Mucosa of rectum (tissue), 2 donors: ENCODE measurements around the gene LRRC32.
A peak's percentile ranks its signal among the peaks of the same experiment; 100 is the strongest.
"Not testable (repeated sequence)": the region's sequence is repeated elsewhere in the genome, so short reads cannot be mapped to it uniquely, and the experiment has no call there.

Experiments used
- H3K27ac ChIP-seq, 2 donors: one replicate each; pipeline ENCODE4 v1.7.0; 2013; ENCODE audit warnings: inconsistent platforms in 2 of 2, low read depth in 2 of 2, low read length in 2 of 2
- H3K27me3 ChIP-seq, 2 donors: one replicate each; pipeline ENCODE4 v1.7.0; 2013; ENCODE audit warnings: low read length in 2 of 2; ENCODE audit not compliant: control insufficient read depth in 2 of 2, insufficient read depth in 2 of 2
- H3K36me3 ChIP-seq, 2 donors: one replicate each; pipeline ENCODE4 v1.7.0; 2013; ENCODE audit warnings: low read length in 2 of 2; ENCODE audit not compliant: control insufficient read depth in 2 of 2, insufficient read depth in 2 of 2
- H3K4me1 ChIP-seq, 2 donors: one replicate each; pipeline ENCODE4 v1.7.0; 2013; ENCODE audit warnings: low read length in 2 of 2, mild to moderate bottlenecking in 1 of 2; ENCODE audit not compliant: control insufficient read depth in 2 of 2, insufficient read depth in 2 of 2
- H3K4me3 ChIP-seq, 2 donors: one replicate each; pipeline ENCODE4 v1.7.0; 2013; ENCODE audit warnings: low read length in 2 of 2
- H3K9ac ChIP-seq, 2 donors: one replicate each; pipeline ENCODE4 v1.7.0; 2013; ENCODE audit warnings: low read length in 2 of 2, low read depth in 1 of 2, mild to moderate bottlenecking in 1 of 2
- H3K9me3 ChIP-seq, 2 donors: one replicate each; pipeline ENCODE4 v1.7.0; 2013; ENCODE audit warnings: low read length in 2 of 2; ENCODE audit not compliant: control insufficient read depth in 2 of 2
- donor health status: healthy.
- donor health status: Normal muscosa, but diverticular disease.

Gene LRRC32

DNA sequence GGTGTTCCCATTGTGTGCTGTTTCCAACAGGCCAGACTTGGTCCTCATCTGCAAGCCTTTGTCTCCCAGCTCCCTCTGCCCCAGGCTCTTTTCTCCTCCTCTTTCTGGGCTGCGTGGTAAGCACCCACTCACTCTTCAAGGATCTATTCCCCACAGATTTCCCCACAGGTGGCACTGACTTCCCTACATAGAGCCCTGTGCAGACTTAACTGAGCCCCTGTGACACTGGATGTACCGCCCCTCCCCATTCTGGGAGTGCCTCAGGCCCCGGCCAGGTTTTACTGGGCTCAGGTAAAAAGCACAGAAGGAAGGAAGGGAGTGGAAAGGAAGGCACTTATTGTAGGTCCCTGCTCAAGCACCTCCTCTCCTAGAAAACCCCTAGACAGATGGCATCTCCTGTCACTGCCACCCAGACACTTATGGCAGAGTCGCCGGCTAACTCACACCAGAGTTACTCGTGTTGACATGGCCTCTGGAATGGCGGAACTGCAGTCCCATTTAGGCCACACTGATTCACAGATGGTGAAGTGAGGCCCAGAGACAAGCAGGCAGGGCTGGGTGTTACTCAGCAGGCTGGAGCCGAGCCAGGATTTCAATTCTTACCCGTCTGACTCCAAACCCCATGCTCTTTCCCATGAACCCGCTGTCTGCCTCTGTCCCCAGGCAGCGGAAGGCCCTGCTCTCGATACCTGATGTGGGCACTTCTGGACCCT, 47.2 kb downstream of the LRRC32 start:
- Histone ChIP-seq H3K27ac (no peak overlapping the region), H3K9me3 (no peaks in the 10 kb centered on the region)

DNA sequence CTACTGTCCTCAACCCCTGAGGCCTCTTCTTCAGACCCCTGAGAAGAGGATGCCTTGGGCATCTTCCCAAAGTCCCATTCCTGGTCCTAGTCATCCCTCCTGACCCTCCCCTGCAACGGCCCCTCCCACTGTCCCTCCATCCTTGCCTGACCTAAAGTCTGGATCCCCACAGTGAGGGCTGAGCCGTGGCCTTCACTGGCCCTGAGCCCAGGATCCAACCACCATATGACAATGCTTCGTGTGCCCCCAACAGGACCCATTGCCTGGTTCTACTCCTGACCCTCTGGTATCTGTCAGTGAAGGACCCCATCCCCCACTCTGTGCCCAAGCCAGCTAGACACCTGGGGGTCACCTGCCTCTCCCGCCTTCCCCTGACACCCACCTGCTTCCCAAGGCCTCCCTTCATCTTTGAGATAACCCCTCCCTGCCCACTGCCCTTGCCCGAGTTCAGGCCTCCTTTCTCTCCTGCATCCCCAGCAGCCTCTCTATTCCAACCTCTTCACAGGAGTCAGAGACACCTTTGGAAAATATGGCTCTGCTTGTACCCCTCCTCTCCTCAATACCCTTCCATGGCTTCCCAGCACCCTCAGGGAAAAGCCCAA, 48.0 kb downstream of the LRRC32 start:
- H3K27ac ChIP-seq, result no peak overlapping the region

More for the DNA sequence above, 47.2 kb downstream of the LRRC32 start:
- Histone ChIP-seq H3K27me3 (no peaks in the 10 kb centered on the region), H3K36me3 (no peaks in the 10 kb centered on the region), H3K9ac (no peak overlapping the region), H3K4me1 (peaks cover 0 to 7% of the 10 kb centered on the region in 2 donors), H3K4me3 (no peak overlapping the region)

DNA sequence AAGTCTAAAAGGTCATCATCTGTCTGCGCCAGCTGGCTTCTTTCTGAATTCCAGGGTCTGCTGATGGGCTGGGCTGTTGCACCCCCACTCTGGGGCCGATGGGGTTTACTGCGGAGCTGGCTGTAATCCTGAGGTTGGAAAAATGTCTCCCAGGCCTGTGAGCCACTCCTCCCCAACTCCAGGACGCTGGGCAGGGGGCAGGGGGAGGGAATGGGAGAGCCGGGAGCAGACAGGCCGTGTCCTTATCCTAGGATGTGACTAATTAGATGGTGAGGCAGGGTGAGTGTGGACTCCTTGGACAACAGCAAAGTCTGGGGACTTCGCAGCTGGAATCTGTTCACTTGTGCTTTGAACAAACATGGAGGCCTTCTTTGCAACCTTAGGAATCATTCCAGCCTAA, 48.7 kb downstream of the LRRC32 start:
- Histone ChIP-seq H3K9me3 (no peaks in the 10 kb centered on the region), H3K27me3 (peaks cover 0 to 3% of the 10 kb centered on the region in 2 donors), H3K9ac (no peak overlapping the region), H3K27ac (no peak overlapping the region), H3K36me3 (no peaks in the 10 kb centered on the region), H3K4me3 (no peak overlapping the region), H3K4me1 (peaks cover 0 to 5% of the 10 kb centered on the region in 2 donors)

More for the DNA sequence above, 48.0 kb downstream of the LRRC32 start:
- Histone ChIP-seq H3K4me1 (peaks cover 0 to 7% of the 10 kb centered on the region in 2 donors), H3K4me3 (no peak overlapping the region), H3K27me3 (peaks cover 0 to under 1% of the 10 kb centered on the region in 2 donors), H3K9ac (no peak overlapping the region), H3K9me3 (no peaks in the 10 kb centered on the region), H3K36me3 (no peaks in the 10 kb centered on the region)

DNA sequence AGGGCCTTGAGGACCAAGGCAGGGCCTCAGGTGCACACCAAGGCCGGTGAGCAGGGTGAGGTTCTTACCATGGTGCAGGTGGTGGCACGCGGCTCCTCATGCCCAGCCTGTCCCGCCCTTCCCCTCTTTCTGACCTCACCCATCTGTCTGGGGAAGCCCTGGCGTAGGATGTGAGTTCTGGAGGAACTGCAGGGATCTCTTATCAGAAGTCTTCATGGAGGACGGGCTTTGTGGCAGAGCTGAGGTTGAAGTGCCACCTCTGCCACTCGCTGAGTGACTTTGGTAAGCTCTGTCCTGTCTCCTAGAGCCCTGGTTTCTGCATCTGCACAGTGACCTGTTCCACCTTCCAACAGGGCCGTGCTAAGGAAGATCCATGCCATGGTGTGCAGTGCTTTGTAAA, 49.1 kb downstream of the LRRC32 start:
- H3K4me3 ChIP-seq, result no peak overlapping the region
- H3K36me3 ChIP-seq, result no peaks in the 10 kb centered on the region
- H3K9me3 ChIP-seq, result no peaks in the 10 kb centered on the region
- H3K27ac ChIP-seq, result no peak overlapping the region
- H3K27me3 ChIP-seq, result peaks cover 0 to 3% of the 10 kb centered on the region in 2 donors
- peaks cover 0 to 2% of the 10 kb centered on the region in 2 donors for H3K4me1 ChIP-seq
- no peak overlapping the region for H3K9ac ChIP-seq

DNA sequence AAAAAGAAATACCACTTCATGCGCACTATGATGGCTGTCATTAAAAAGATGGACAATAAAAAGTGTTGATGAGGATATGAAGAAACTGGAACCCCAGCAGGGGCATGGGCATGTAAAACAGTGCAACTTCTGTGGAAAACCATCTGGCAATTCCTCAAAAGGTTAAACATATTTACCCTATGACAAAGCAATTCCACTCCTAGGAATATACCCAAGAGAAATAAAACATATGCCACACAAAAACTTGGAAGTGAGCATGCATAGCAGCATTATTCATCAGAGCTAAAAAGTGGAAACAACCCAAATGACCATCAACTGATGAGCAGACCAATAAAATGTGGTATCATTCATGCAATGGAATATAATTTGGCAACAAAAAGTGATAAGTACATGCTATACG, 50.1 kb downstream of the LRRC32 start:
- Histone ChIP-seq H3K36me3 (no peaks in the 10 kb centered on the region), H3K4me3 (no peak overlapping the region), H3K27me3 (peaks cover 0 to 3% of the 10 kb centered on the region in 2 donors), H3K27ac (no peak overlapping the region), H3K9me3 (no peaks in the 10 kb centered on the region), H3K9ac (no peak overlapping the region), H3K4me1 (peaks cover 7% of the 10 kb centered on the region in 2 donors)

DNA sequence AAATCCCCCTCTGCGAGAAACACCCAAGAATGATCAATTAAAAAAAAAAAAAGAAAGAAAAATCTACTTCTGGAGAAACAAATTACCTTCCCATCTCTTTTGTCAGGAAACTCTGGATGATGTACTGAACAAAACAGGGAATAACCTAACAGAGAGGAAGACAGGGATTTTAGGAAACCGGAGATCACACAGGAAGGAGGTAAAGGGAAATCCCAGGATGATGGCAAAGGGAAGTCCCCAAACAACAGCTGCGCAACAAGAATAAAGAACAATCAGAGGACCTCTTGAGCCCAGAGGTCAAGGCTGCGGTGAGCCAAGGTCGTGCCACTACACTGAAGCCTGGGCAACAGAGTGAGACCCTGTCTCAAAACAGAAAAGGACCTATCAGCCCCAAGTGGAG, 50.7 kb downstream of the LRRC32 start:
- H3K27me3 ChIP-seq, result not testable (repeated sequence)

DNA sequence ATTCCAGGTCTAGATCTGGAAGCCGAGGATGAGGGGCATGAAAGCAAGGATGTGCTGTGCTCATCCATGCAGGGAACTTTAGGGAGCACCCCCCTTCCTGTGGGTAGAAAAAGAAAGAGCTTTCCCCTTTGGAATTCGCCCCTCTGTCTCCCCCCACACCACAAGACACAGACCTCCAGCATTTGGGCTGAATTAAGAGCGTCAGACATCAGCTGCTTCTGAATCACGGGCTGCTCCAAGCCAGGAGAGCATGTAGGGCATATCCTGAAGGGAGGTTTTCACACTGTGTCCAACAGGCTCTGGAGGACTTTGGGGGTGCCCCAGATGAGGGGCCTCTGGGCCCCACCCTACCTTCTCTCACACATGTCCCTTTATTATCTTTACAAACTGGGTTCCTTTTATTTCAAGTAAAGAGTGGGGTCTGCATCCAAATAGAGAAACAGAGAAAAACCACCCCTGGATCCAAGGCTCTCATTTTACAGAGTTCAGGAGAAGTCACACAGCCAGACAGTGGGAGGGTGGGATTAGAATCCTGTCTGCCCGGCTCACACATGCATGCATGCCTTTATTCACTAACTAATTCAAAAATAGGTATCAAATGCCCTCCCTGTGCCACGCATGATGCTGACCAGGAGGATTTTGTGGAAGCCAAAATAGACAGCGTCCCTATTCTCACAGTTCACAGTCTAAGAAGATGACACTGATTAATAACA, 52.8 kb downstream of the LRRC32 start:
- Histone ChIP-seq H3K9ac (no peak overlapping the region), H3K4me3 (no peak overlapping the region)

More for the DNA sequence above, 50.7 kb downstream of the LRRC32 start:
- H3K9me3 ChIP-seq, H3K4me3 ChIP-seq, H3K27ac ChIP-seq, H3K4me1 ChIP-seq, H3K36me3 ChIP-seq, H3K9ac ChIP-seq: not testable (repeated sequence)

DNA sequence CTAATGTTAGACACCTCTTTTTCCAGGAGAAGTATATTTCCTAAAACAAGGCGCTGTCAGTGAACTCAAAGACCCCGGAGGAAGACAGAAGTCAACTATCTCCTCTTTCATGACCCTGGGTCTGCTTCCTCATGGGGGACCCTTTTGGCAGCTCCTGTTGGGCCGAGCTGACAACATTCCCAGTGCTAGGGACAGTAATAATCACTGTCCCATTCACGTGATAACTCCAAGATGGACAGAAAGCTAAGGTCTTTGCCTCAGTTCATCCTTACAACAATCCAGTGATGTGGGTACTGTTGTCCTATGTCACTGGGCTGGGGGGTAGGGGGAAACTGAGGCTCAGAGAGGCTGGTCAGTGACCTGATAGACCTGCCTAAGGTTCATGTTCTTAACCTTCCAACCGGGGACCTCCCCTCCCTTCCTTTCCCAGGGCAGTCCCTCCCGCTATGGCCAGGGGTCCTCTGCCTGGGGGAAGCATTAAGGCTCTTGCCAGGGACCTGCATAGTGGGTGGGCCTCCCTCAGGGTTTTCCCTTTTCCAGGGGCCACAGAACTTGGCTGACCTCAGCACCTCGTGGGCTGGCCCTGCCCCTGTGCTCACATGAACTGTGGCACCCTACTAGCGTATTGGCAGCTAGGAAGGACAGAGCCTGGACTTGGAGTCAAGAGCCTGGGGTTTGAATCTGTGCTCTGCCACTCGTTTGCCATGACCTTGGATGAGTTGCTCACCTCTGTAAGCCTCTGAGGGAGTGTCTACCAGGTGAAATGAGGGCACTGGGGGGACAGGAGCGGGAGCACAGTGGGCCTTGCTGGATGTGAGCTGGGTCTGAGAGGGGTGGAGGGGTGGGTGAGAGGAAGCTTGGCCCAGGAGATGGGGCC, 53.6 kb downstream of the LRRC32 start:
- Histone ChIP-seq H3K27me3 (peaks cover 0 to 3% of the 10 kb centered on the region in 2 donors), H3K9ac (no peak overlapping the region), H3K4me1 (peaks cover 7% of the 10 kb centered on the region in 2 donors), H3K27ac (no peak overlapping the region), H3K9me3 (no peaks in the 10 kb centered on the region), H3K4me3 (no peak overlapping the region), H3K36me3 (no peaks in the 10 kb centered on the region)

More for the DNA sequence above, 52.8 kb downstream of the LRRC32 start:
- no peaks in the 10 kb centered on the region for H3K9me3 ChIP-seq
- H3K4me1 ChIP-seq, result peaks cover 7% of the 10 kb centered on the region in 2 donors
- H3K27me3 ChIP-seq, result peaks cover 0 to 3% of the 10 kb centered on the region in 2 donors
- H3K36me3 ChIP-seq, result no peaks in the 10 kb centered on the region
- H3K27ac ChIP-seq, result no peak overlapping the region

DNA sequence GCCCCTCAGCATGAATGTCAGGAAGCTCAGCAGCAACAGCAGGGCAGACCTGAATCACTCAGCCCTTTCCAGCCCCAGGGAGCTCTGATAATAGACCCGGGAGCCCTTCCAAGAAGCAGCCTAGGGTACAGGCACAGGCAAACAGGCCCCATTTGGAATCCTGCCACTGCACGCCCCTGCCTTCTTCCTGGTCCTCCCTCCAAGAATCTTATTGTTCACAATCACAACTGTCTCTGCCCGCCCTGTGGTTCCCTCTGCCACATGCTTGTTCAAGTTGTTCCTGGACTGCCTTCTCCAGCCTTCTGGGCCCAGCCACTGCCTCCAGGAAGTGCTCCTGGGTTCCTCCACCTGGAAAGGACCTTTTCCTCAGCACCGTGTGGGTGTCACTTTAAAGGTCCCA, 54.6 kb downstream of the LRRC32 start:
- H3K27me3 ChIP-seq, result peaks cover 0 to 3% of the 10 kb centered on the region in 2 donors
- no peak overlapping the region for H3K9ac ChIP-seq
- H3K27ac ChIP-seq, result peak overlapping the region; percentile 41 to 44
- no peak overlapping the region for H3K4me3 ChIP-seq
- no peaks in the 10 kb centered on the region for H3K9me3 ChIP-seq
- no peaks in the 10 kb centered on the region for H3K36me3 ChIP-seq
- peaks cover 7% of the 10 kb centered on the region in 2 donors for H3K4me1 ChIP-seq
